Endothelial cell of umbilical vein (primary cell): Measurements from ENCODE around the gene NXPH4. TPM values are rescaled to one million over a fixed set of nuclear protein-coding genes. Genes with fewer than 3 reads are reported as not detected.

Experiments used
- BruUV-seq: library from RNA; stranded (reverse); fragments of 400-500 nt; replicated peaks from 2 replicates; lab custom pipeline; 2021; lab: Mats Ljungman, UMichigan
- CTCF ChIA-PET: fragments of 300-600, 350-600 bp; sonication (Branson Sonifier 250); formaldehyde crosslinking; loops from one replicate; lab custom pipeline; 2021; ENCODE audit warnings: antibody characterized with exemption, inconsistent platforms; lab: Charles Lee
- POLR2A ChIA-PET: fragments of 300-600, 350-600 bp; sonication (Branson Sonifier 250); formaldehyde crosslinking; loops from one replicate; lab custom pipeline; 2021; ENCODE audit warnings: antibody characterized with exemption, inconsistent platforms; lab: Charles Lee
- DNase-seq: peaks from one replicate; pipeline ENCODE4 v3.0.0-alpha.2; 2011; ENCODE audit warnings: low read depth, low spot score
- FAIRE-seq: peaks from 2 replicates; lab custom pipeline; 2011; peaks lifted over from hg19 to GRCh38; lab: Jason Lieb, UNC
- H2AFZ ChIP-seq: 2 replicates; pipeline ENCODE4 v1.6.0; 2012; ENCODE audit warnings: low read depth, low read length, control low read depth, inconsistent platforms
- H3K27ac ChIP-seq: 2 replicates; pipeline ENCODE4 v1.5.1; 2011; ENCODE audit warnings: low read depth, mild to moderate bottlenecking, control low read depth, low read length, moderate library complexity; ENCODE audit not compliant: insufficient read depth
- H3K27me3 ChIP-seq, 2 experiments: 2 replicates each; pipeline versions ENCODE4 v1.6.0 to v1.6.1; 2011; ENCODE audit warnings: low read length in 2 of 2, mixed read lengths in 1 of 2; ENCODE audit not compliant: control insufficient read depth in 2 of 2, insufficient read depth in 2 of 2
- H3K36me3 ChIP-seq, 2 experiments: 2 replicates in 1 of 2; 3 replicates in 1 of 2; pipeline ENCODE4 v1.5.1; 2011; ENCODE audit warnings: low read length in 2 of 2, mild to moderate bottlenecking in 1 of 2, moderate library complexity in 1 of 2; ENCODE audit not compliant: control insufficient read depth in 2 of 2, insufficient read depth in 2 of 2; ENCODE audit errors: extremely low read depth in 1 of 2
- H3K4me1 ChIP-seq: 3 replicates; pipeline ENCODE4 v1.5.1; 2011; ENCODE audit warnings: mild to moderate bottlenecking, low read length; ENCODE audit not compliant: control insufficient read depth, insufficient read depth; ENCODE audit errors: extremely low read depth
- H3K4me2 ChIP-seq: 2 replicates; pipeline ENCODE4 v1.6.1; 2011; ENCODE audit warnings: low read length, control low read depth, mixed read lengths; ENCODE audit not compliant: insufficient read depth
- H3K4me3 ChIP-seq, 3 experiments: fragments of 200-600 bp in 1 of 3; sonication (generic), shearing (Covaris generic) in 1 of 3; replicated peaks in 1 of 3; 2 replicates each; pipeline ENCODE4 v1.5.1; 2011 to 2016; ENCODE audit warnings: control low read depth in 3 of 3, low read length in 3 of 3, mild to moderate bottlenecking in 2 of 3, inconsistent platforms in 1 of 3, low read depth in 1 of 3, moderate library complexity in 1 of 3; ENCODE audit not compliant: insufficient read depth in 1 of 3
- H3K79me2 ChIP-seq: 2 replicates; pipeline ENCODE4 v1.6.0; 2012; ENCODE audit warnings: low read length, inconsistent platforms; ENCODE audit not compliant: control insufficient read depth, insufficient read depth
- H3K9ac ChIP-seq: replicated peaks from 2 replicates; pipeline ENCODE3; 2011; ENCODE audit warnings: low read length, control low read depth; ENCODE audit not compliant: insufficient read depth; ENCODE audit errors: extremely low read depth
- H3K9me1 ChIP-seq: replicated peaks from 3 replicates; pipeline ENCODE4 v1.6.0; 2011; ENCODE audit warnings: mild to moderate bottlenecking, low read length; ENCODE audit not compliant: control insufficient read depth, insufficient read depth; ENCODE audit errors: extremely low read depth
- H3K9me3 ChIP-seq: replicated peaks from 2 replicates; pipeline ENCODE4 v1.5.1; 2012; ENCODE audit warnings: low read length, inconsistent platforms; ENCODE audit not compliant: control insufficient read depth, insufficient read depth
- H4K20me1 ChIP-seq: replicated peaks from 2 replicates; pipeline ENCODE3; 2011; ENCODE audit warnings: mild to moderate bottlenecking, low read length; ENCODE audit not compliant: control insufficient read depth, insufficient read depth; ENCODE audit errors: extremely low read depth
- CTCF ChIP-seq, 2 donors: IDR thresholded peaks; 1 replicate in 1 of 2; 2 replicates in 1 of 2; pipeline ENCODE4 v1.5.1; 2011; ENCODE audit warnings: low read length in 2 of 2, mild to moderate bottlenecking in 2 of 2, moderate library complexity in 2 of 2, control low read depth in 1 of 2, inconsistent platforms in 1 of 2, low read depth in 1 of 2; ENCODE audit not compliant: insufficient read depth in 1 of 2; ENCODE audit errors: extremely low read depth in 1 of 2
- EZH2 ChIP-seq: IDR thresholded peaks from 2 replicates; pipeline ENCODE4 v1.6.1; 2012; ENCODE audit warnings: borderline replicate concordance, low read depth, mild to moderate bottlenecking, moderate library complexity, low read length, inconsistent platforms; ENCODE audit not compliant: severe bottlenecking
- FOS ChIP-seq: IDR thresholded peaks from 2 replicates; pipeline ENCODE4 v1.6.1; 2011; ENCODE audit warnings: mild to moderate bottlenecking, low read length, moderate library complexity, borderline replicate concordance; ENCODE audit not compliant: insufficient read depth
- GATA2 ChIP-seq: IDR thresholded peaks from 2 replicates; pipeline ENCODE4 v1.7.0; 2011; ENCODE audit warnings: low read depth, mild to moderate bottlenecking, moderate library complexity, mixed read lengths, low read length; ENCODE audit not compliant: insufficient read length, insufficient read depth
- JUN ChIP-seq: IDR thresholded peaks from 2 replicates; pipeline ENCODE4 v1.6.1; 2011; ENCODE audit warnings: borderline replicate concordance, low read depth; ENCODE audit not compliant: insufficient read length, insufficient read depth
- MAX ChIP-seq: IDR thresholded peaks from 2 replicates; pipeline ENCODE4 v1.6.1; 2011; ENCODE audit not compliant: insufficient read depth, insufficient read length
- MYC ChIP-seq: IDR thresholded peaks from one replicate; pipeline ENCODE4 v1.6.1; 2011; ENCODE audit warnings: mild to moderate bottlenecking, low read depth, low read length
- POLR2A ChIP-seq: IDR thresholded peaks from 2 replicates; pipeline ENCODE4 v1.6.1; 2012; ENCODE audit warnings: low read depth, mild to moderate bottlenecking, control low read depth, low read length
- POLR2AphosphoS5 ChIP-seq: IDR thresholded peaks from 2 replicates; pipeline ENCODE4 v1.6.1; 2012; ENCODE audit warnings: low read depth, mild to moderate bottlenecking, control low read depth, low read length, moderate library complexity; ENCODE audit not compliant: insufficient read depth
- dilution Hi-C: fragments of 300-500 bp; cut with MboI; formaldehyde crosslinking; loops from one replicate; pipeline ENCODE4 v1.15.0; 2019; ENCODE audit warnings: low sequenced_read_pairs; ENCODE audit not compliant: extremely low pct_ligation_motif_present
- intact Hi-C: fragments of 100-400 bp; cut with micrococcal nuclease; formaldehyde crosslinking; loops from one replicate; pipeline ENCODE4 v1.10.0; 2022
- polyA plus RNA-seq, 4 experiments: library from polyadenylated mRNA; depleted of rRNA in 3 of 4; stranded (reverse) in 3 of 4; unstranded in 1 of 4; fragments of >200 nt; gene quantifications; 2 replicates each; pipeline versions ENCODE4 v1.2.1 to v1.2.3, GENCODE V29; 2011 to 2012; ENCODE audit warnings: missing spikeins in 1 of 4
- total RNA-seq: library from RNA; stranded (reverse); gene quantifications from 2 replicates; pipeline ENCODE4 v1.2.3, GENCODE V29; 2021

The NXPH4 gene
- total and polyA plus RNA-seq, 2 donors (not counting 3 experiments of a cell fraction or from before 2014, with no cell fraction given): 0.07 TPM; not detected in 1

GRCh38 chr12:57250956-57251355, 34.4 kb downstream of the NXPH4 start, which contains the start of gene STAC3:
Gene STAC3, minus strand, starts transcription at chr12:57251187. Its CDS starts 1,551 bp downstream, at chr12:57249636.
- Histone ChIP-seq H3K9ac (no peak within 1 kb of the TSS), H3K79me2 (no peaks in the 10 kb centered on the region), H2AFZ (no peak within 1 kb of the TSS), H3K36me3 (no peaks in the 10 kb centered on the region), H3K27me3 (peaks cover 0 to 1% of the 10 kb centered on the region in 2 experiments), H3K9me1 (no peaks in the 10 kb centered on the region), H3K4me1 (no peaks in the 10 kb centered on the region), H3K27ac (no peak within 1 kb of the TSS), H4K20me1 (no peaks in the 10 kb centered on the region), H3K4me2 (no peak within 1 kb of the TSS), H3K9me3 (no peaks in the 10 kb centered on the region), H3K4me3 (no peak within 1 kb of the TSS)
- intact Hi-C loops: no loop called here
- ChIA-PET POLR2A (no interaction called here), CTCF (interaction anchor here (1.1 to 5.1 kb wide), 5 partner anchors 9 to 202 kb away, joined by 3 to 26 read pairs (median 5); partner anchors contain the start of gene SHMT2)
- TF ChIP-seq FOS (no peak), POLR2AphosphoS5 (no peak), JUN (no peak), MYC (no peak), POLR2A (no peak), CTCF (IDR thresholded peaks at IDR 0.05; ENCODE audit: extremely low read depth in 1 of 2, insufficient read depth in 1 of 2, low read depth in 1 of 2, low read length in 2 of 2) (no peak), EZH2 (no peak), MAX (no peak), GATA2 (no peak)
- FAIRE-seq (no peak), DNase-seq (no peak)
- dilution Hi-C loops: no loop called here
- no TSS peak for BruUV-seq
